ENCODE data around the gene ADAMTS1.

DNA sequence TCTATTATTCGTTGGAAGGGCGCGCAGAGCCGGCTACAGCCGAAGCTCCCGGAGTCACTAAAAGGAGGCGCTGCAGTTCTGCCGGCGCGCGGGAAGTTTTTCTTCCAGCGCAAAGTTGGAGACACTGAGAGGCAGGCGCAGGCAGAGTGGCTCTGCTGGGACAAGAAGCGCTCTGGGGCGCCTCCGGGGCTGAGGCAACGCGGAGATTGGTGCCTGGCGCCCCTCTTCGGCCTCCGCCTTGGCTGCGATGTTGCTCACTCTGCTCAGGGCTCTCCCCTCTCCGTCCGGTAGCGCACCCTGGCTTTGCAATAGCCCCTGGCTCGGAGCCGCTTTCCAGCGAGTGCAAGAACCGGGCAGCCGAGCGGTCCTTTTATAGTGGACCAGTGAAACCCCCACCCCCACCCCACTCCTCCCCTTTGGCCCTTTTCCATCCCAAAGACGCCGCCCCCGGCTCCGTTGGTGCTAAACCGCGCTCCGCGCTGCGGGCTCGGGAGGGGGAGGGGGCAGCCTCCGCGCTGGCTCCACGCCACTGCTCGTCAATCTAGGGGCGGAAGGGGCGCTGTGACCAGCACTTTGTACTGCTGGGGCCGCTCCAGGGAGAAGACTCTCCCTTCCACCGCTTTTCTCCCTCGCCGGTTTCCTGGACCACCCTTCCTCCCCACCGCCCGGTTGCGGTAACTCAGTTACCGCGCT is at the start of gene ADAMTS1:
- TF ChIP-seq, protein P1, sequence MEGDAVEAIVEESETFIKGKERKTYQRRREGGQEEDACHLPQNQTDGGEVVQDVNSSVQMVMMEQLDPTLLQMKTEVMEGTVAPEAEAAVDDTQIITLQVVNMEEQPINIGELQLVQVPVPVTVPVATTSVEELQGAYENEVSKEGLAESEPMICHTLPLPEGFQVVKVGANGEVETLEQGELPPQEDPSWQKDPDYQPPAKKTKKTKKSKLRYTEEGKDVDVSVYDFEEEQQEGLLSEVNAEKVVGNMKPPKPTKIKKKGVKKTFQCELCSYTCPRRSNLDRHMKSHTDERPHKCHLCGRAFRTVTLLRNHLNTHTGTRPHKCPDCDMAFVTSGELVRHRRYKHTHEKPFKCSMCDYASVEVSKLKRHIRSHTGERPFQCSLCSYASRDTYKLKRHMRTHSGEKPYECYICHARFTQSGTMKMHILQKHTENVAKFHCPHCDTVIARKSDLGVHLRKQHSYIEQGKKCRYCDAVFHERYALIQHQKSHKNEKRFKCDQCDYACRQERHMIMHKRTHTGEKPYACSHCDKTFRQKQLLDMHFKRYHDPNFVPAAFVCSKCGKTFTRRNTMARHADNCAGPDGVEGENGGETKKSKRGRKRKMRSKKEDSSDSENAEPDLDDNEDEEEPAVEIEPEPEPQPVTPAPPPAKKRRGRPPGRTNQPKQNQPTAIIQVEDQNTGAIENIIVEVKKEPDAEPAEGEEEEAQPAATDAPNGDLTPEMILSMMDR (IDR thresholded peaks at IDR 0.05; ENCODE audit: low read depth, low read length): no peak
- TF ChIP-seq, protein P2, sequence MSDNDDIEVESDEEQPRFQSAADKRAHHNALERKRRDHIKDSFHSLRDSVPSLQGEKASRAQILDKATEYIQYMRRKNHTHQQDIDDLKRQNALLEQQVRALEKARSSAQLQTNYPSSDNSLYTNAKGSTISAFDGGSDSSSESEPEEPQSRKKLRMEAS (IDR thresholded peaks at IDR 0.05; ENCODE audit: low read depth, low read length): no peak
- no peak for TF ChIP-seq POLR2A (IDR thresholded peaks at IDR 0.05; ENCODE audit: extremely low read depth, insufficient read length)
